ENCODE data around the gene SCNN1B.

DNA sequence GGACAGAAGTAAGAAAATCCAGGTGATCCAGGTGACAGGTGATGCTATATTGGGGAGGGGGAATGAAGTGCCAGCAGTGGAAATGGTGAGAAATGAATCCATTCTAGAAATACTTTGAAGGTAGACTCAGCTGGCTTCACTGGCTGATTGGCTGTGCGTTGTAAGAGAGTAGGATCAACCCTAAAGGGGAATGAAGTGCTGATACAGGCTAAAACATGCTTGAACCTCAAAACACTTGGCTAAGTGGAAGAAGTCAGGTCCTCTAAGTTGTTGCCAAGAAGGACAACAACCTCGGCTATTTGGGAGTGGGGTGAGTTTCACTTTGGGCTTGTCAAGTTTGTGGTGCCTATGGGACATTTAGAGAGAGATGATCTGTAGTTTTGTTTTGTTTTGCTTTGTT, 24.1 kb upstream of the SCNN1B start:
- TF ChIP-seq, protein P1, sequence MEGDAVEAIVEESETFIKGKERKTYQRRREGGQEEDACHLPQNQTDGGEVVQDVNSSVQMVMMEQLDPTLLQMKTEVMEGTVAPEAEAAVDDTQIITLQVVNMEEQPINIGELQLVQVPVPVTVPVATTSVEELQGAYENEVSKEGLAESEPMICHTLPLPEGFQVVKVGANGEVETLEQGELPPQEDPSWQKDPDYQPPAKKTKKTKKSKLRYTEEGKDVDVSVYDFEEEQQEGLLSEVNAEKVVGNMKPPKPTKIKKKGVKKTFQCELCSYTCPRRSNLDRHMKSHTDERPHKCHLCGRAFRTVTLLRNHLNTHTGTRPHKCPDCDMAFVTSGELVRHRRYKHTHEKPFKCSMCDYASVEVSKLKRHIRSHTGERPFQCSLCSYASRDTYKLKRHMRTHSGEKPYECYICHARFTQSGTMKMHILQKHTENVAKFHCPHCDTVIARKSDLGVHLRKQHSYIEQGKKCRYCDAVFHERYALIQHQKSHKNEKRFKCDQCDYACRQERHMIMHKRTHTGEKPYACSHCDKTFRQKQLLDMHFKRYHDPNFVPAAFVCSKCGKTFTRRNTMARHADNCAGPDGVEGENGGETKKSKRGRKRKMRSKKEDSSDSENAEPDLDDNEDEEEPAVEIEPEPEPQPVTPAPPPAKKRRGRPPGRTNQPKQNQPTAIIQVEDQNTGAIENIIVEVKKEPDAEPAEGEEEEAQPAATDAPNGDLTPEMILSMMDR (IDR thresholded peaks at IDR 0.05; ENCODE audit: insufficient read depth, low read length, poor library complexity, severe bottlenecking), result no peak
- TF ChIP-seq EZH2phosphoT487 (conservative IDR thresholded peaks at IDR 0.05; ENCODE audit: low read length), result no peak
